SKM-1 treated with dmso at 0.1 percent for 144 hours (cell line): ENCODE measurements around the gene SESN1.
"Not testable (repeated sequence)": the region's sequence is repeated elsewhere in the genome, so short reads cannot be mapped to it uniquely, and the experiment has no call there.

ENCODE experiments used
- DNase-seq: peaks from one replicate; lab custom pipeline; 2025; ENCODE audit not compliant: unreplicated experiment; lab: John Stamatoyannopoulos, UW

SESN1 gene

GRCh38 chr6:109094416-109095035, at the start of gene SESN1:
TSS of gene SESN1 (minus strand) at chr6:109094846. CDS start at chr6:109094073, 773 bp downstream.
- peak; percentile 81 for DNase-seq

- DNase-seq: no peak
These were observed 48.5 kb upstream of the SESN1 start for GRCh38 chr6:109143191-109143590.

GRCh38 chr6:109142067-109142466, 47.4 kb upstream of the SESN1 start:
- not testable (repeated sequence) for DNase-seq

- no peak for DNase-seq
These were observed 44.5 kb upstream of the SESN1 start for GRCh38 chr6:109139109-109139508.

GRCh38 chr6:109136530-109136929, 41.9 kb upstream of the SESN1 start:
- not testable (repeated sequence) for DNase-seq

GRCh38 chr6:109136039-109136438, 41.4 kb upstream of the SESN1 start:
- DNase-seq: not testable (repeated sequence)

- not testable (repeated sequence) for DNase-seq
These were observed 41.0 kb upstream of the SESN1 start for GRCh38 chr6:109135600-109135999.

- DNase-seq: no peak
These were observed 35.4 kb upstream of the SESN1 start for GRCh38 chr6:109130065-109130464.

- DNase-seq: no peak
These were observed 30.9 kb upstream of the SESN1 start for GRCh38 chr6:109125504-109125903.

- DNase-seq: no peak
These were observed 29.6 kb upstream of the SESN1 start for GRCh38 chr6:109124219-109124618.

GRCh38 chr6:109121411-109121810, 26.8 kb upstream of the SESN1 start:
- no peak for DNase-seq

- DNase-seq: no peak
These were observed 24.3 kb upstream of the SESN1 start for GRCh38 chr6:109118871-109119354.

- DNase-seq: no peak
These were observed 23.7 kb upstream of the SESN1 start for GRCh38 chr6:109118337-109118736.

GRCh38 chr6:109117346-109118035, 22.8 kb upstream of the SESN1 start:
- DNase-seq: peak; percentile 66

- DNase-seq: not testable (repeated sequence)
These were observed 18.0 kb upstream of the SESN1 start for GRCh38 chr6:109112663-109113062.

GRCh38 chr6:109109663-109110062, 15.0 kb upstream of the SESN1 start:
- DNase-seq: not testable (repeated sequence)

- no peak for DNase-seq
These were observed 11.0 kb upstream of the SESN1 start for GRCh38 chr6:109105681-109106080.

GRCh38 chr6:109104512-109104911, 9.9 kb upstream of the SESN1 start:
- no peak for DNase-seq

- DNase-seq: no peak
These were observed 9.3 kb upstream of the SESN1 start for GRCh38 chr6:109103942-109104341.

- DNase-seq: no peak
These were observed 8.1 kb upstream of the SESN1 start for GRCh38 chr6:109102762-109103161.

- DNase-seq: no peak
These were observed 3.0 kb upstream of the SESN1 start for GRCh38 chr6:109097661-109098060.

GRCh38 chr6:109096208-109096607, 1.6 kb upstream of the SESN1 start:
- DNase-seq: no peak

- DNase-seq: no peak
These were observed 1.1 kb upstream of the SESN1 start for GRCh38 chr6:109095835-109096084.
